Ramos (cell line): Measurements from ENCODE around the gene ARHGEF10L.

ENCODE experiments used
- in situ Hi-C: fragments of 300-500 bp; cut with MboI; formaldehyde crosslinking; loops from one replicate; pipeline ENCODE4 v1.14.3; 2022; ENCODE audit warnings: low sequenced_read_pairs; ENCODE audit not compliant: unreplicated experiment

Gene ARHGEF10L

DNA sequence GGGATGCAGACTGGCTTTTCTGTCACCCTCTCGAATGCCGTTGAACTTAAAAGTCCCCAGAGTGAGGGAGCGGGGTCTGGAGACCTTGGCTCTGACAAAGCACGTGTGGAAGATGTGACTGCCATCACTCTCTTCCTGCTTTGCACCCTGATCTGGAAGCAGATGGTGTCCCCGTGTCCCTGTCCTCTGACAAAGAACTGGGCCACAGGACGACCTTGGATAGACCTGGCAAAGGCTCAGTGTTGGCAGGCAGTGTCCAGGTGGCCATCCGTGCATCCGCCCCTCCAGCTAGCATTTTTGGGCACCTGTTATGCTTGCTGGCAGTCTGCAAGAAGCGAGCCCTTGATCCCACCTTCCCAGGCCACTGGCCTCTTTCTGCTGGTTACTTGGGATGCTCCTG lies 27.4 kb downstream of the ARHGEF10L start:
- in situ Hi-C loops, result no loop called here

DNA sequence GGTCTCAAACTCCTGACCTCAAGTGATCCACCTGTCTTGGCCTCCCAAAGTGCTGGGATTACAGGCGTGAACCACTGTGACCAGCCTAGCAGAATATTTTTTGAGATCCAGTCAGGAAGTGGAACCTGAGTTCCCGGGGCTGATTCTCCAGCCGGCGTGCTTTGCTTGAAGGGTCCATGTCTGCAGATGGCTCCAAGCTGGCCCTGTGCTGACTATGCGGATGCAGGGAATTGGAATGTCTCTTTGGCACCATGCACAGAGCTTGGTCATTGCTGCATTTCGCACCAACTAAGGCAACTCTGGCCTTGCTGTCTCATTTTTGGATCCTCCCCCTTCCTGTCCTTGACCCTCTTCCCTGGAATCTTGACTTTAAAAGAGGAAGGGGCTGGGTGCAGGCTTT lies 28.1 kb downstream of the ARHGEF10L start:
- in situ Hi-C loops, result no loop called here

DNA sequence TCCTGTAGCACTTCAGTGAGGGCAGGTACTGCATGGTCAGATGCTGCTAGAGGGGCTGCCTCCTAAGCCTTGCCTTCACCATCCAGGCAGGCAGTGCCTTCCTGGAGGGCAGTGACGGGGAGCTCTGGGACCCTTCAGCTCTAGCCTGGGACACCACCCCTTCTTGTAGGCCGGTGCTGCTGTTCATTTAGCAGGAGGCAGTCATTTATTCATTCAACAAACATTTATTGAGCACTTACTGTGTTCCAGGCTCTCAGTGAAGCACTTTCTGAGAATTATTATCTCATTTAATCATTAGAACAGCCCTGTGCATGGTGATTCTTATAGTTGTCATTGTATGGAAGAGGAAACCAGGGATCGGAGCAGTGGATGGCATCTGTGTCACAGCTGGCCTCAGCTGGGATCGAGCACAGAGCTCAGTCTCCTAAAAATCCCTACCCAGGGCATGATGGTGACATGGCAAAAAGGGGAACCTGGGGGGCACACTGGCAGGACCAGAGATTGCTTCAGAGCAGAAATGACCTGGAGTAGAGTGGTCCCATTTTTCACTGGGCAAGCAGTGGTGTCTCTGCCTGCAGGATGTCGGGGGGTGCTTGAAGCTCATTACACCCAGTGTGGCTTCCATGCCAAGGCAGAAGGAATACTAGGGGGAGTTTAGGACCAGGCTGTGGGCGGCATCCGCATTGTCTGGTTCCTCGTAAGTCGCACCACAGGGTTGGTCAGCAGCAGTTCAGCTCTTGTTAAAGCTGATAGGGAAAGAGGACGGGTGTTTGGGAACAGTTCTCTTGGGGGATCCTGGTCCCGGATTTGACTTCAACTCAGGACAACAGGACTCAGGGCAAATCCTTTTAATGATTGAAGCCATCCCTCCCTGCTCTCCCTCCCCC lies 28.8 kb downstream of the ARHGEF10L start:
- in situ Hi-C loops, result no loop called here

DNA sequence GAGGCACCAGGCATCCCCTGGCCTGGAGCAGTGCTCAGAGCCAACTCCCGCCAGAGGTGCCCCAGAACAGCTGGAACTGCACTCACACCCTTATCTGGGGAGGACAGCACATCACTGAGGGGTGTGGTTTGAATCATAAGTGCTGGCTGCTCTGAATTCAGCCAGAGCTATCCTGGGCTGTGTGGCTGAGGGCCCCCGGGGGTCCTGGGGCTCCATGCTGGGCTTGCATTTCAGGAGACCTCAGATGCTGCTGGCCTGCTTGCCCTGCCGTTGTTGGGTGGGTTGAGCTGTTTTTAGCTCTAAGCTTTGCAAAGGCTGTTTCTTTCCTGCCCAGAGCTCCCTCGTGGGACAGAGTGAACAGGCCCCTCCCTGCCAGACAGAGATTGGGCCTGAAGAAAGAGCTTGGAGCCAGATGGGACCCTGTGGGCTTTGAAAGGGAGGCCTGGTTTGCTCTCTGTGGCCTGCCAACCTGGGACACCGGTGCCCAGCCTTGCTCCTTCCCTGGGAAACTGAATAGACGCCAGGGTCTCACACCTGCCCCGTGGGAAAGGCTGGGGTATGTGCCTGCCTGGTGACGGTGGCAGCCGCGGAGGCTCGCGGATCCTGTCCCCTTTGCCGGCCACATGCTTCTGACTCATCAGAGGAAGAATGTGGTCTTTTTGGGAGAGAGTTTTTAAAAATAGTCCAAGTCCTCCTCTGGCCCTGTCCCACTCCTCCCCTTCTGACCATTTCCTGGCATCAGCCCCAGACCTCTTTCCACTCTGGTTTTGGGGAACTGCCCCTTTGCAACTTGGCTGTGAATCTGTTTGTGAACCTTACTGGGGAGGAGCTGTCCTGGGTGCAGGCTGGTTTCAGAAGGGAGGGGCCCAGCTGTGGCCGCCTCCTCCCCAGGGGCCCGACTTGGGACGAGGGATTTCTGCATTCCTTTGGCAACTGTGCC lies 30.0 kb downstream of the ARHGEF10L start:
- in situ Hi-C loops, result no loop called here

DNA sequence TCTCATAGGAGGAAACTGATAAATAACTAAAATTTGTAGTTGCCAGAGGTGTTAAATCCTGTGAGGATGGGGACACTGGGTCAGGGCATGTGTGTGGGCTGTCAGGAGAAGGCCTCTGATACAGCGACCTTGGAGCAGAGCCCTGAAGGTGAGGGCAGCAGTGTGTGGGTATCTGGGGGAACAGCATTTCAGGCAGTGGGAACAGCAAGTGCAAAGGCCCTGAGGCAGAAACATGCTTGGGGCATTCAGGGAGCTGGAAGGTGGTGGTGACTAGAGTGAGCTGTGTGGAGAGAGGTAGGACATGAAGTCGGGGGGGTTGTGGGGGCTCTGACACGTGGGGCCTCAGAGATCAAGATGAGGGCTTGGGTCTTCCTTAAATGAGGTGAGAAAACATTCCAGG lies 30.7 kb downstream of the ARHGEF10L start:
- in situ Hi-C loops, result no loop called here

DNA sequence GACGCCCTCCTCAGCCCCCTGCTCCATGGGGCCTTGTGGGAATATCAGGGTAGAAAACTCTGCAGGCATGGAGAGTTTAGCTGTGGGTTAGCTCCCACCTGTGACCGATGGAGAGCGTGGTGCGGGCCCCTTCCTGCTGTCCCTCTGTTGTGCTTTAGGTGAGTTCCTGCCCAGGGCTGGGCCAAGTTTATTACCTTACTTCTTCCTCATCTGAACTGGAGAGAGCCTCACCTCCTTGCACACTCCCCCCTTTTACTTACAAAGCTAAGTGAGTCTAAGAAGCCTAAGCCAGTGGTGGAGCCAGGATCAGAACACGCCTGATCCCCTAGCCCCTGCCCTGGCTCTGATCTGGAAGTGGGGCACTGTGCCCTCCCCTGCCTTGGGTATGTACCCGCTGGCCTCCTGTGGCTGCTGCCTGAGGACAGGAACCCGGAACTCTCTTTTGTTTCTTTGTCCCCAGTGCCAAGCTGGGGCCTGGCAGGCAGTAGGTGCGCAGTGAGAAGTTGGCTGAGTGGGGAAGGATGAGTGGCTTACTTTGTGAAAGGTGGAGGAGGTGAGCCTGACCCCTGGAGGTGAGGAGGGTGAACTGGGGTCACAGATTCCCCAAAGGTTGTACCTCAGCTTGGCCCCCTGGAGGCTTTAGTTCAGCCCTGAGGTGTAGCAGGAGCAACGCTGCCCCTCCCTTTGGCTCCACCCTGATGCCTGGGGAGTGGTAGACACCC lies 32.9 kb downstream of the ARHGEF10L start:
- in situ Hi-C loops, result no loop called here

DNA sequence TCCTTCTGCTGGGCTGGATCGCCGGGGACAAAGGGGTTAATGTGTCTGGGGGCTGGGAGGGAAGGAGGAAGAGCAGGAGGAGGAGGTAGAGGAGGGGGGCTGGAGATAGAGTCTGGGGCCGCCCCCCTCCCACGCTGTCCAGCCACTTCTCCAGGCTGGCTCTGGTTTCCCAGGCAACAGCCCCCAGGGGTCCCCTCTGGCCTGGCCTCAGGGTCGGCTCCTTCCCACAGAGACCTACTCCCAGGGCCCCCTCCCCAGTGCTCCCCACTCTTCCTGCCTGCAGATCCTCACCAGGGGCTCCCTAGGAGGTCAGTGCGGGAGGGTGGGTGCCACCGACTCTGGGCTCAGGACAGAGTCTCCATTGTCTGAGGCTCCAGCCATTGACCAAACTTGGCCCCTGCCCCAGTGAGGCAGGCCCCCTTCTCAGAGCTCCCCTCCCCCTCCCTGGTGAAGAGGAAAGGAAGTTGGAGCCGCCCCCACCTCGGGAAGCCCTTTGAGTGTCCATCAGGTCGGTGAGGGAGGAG lies 34.1 kb downstream of the ARHGEF10L start:
- in situ Hi-C loops, result no loop called here

DNA sequence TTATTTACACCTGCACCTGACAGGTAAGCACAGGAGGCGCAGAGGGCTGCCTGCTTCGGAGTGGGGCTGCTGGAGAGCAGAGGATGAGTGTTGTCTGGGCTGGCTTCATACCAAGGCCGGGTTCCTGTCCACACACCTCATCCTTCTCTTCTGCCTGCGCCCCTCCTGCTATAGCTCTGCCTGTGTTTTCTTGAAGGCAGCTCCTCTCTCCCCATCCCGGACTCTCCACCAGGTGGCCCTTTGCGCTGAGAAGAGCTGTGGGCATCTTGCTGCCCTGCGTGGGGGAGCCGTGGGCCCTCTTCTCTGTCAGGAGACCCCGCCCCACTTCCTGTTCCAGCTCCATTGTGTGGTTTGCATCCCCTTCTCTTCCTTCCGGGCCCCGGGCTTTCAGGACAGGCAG lies 35.0 kb downstream of the ARHGEF10L start:
- in situ Hi-C loops, result no loop called here

DNA sequence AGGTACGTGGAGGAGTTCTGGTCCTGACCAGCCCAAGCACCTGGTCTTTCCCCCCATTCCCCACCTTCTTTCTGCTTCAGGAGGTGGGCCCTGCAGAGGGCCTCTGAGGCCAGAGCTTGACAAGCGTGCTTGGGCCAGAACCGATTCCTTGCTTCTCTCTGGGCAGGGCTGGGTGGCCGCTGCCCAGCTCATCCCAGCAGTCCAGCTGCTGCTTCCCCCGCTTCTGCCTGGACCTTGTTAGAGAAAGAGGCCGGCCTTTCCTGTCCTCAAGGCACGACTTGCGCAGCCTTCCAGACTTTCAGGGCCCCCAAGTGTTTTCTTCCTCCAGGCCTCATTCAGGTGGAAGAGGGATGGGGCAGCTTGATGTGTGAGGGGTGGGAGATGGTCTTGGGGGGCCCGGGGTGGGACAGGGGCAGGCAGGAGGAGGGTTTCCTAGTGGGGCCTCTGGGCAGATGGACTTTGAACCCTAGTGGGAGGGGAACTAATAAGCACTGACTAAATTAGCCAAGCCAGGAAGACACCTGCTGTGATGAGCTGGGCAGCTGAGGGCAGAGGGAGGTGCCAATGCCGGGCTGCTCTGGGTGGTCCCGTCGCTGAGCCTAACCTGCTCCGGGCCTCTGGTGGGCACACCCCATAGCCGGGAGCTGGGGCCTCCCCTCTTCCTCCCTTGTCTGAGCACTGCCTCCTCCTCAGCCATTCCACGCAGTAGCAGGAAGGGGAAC lies 36.5 kb downstream of the ARHGEF10L start:
- in situ Hi-C loops, result no loop called here

DNA sequence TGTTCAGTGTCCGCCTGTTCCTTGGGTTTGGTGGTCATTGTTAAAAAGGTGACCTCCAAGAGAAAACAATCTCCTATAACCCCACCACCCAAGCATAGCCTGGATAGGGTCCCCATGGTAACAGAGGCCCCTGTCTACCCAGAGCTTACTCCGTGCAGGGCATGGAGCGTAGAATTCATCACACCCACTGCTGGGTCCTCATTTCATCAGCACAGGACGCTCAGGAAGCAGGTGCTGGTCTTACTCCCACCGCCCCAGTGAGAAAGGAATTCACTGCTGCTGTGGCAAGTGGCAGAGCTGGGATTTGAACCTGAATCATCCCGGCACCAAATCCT lies 37.0 kb downstream of the ARHGEF10L start:
- in situ Hi-C loops, result no loop called here

DNA sequence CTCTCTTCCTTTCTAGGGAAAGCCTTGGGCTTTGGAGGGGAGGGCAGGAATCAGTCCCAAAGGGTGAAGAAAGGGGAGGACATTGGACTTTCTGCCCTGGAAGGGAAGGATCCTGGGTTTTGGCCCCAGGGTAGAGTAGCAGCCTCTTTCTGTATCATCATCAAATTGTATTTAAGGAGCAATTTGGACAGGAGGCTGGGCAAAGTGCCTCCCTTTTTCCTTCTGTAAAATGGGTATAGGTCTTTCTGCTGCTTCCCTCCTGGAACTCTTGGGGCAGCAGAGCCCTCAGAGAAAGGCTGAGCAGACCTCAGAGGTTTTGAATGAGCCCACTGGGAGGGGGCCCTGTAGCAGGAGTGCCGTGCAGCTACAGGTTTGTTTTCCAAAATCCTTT lies 38.4 kb downstream of the ARHGEF10L start:
- in situ Hi-C loops, result no loop called here

DNA sequence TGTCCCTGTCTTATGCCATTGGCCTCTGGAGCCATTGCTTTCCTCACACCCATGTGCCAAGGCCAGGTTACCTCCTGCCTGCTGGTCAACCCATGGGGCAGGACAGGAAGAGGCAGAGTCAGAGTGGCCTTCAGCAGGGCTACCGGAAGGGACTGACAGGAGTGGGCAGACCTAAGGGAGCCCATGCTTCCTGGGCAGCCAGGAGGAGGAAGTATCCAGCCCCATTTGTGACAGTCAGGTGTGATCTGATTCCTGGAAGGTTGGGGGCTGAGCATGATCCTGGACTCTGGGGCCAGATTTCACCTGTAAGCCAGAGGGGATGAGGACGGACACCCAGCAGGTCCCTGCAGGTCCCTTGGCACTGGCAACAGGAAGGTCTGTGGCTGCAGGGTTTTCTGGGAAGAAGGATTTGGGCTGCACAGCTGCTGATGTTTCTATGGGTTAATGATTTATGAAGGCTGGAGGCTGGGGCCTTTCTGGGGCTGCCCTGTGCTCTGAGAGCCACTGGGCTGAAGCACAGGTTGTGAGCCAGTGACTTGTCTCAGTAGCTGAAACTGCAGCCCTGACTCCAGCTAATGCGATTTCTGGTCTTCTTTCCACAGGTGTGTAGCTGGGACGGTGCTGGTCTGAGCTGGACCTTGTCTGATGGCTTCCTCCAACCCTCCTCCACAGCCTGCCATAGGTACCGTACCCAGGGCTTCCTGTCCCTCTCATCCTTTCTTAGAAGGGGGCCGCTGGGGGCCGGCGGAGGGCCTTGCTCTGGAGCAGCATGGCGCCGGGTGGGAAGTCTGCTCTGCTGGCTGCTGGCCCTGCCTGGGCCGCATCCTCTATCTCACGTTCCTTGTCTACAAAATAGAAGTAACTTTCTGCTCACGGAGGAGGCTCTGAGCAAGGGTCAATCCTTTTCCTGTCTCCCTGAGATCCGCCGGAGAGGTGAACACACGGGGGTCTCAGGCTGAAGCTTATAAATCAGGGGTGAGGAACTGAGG lies 40.7 kb downstream of the ARHGEF10L start:
- in situ Hi-C loops, result no loop called here

DNA sequence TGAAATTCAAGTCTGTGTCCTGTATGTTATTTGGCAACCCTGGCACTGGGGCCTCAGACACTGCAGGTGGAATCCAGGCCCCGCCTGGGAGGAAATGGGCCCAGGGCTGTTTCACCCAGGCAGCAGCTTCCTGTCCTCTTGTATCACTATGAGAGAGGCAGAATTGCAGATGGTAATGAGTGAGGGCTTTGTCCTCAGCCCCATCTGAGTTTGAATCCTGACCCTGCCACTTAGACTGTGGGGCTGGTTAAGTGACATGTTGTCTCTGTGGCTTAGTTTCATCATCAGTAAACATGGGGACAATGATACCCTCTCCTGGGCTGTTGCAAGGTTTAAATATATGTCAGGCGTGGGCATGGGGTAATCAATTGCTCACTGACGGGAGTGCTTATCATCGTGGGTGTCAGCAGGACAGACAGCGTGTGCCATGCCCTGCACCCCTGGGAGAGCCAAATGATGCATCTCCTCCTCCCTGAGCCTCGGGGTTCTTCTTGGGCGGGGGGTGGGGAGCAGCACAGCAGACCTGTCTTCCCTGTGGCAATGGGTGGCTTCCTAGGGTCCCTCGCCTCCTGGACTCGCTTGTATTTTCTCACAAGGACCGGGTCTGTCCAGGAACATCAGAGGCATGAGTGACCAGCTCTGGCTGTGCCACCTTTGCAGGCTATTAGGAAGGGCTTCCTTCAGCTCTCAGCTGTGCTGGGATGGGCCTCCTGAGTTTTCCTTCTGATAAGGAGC lies 42.1 kb downstream of the ARHGEF10L start:
- in situ Hi-C loops, result no loop called here

DNA sequence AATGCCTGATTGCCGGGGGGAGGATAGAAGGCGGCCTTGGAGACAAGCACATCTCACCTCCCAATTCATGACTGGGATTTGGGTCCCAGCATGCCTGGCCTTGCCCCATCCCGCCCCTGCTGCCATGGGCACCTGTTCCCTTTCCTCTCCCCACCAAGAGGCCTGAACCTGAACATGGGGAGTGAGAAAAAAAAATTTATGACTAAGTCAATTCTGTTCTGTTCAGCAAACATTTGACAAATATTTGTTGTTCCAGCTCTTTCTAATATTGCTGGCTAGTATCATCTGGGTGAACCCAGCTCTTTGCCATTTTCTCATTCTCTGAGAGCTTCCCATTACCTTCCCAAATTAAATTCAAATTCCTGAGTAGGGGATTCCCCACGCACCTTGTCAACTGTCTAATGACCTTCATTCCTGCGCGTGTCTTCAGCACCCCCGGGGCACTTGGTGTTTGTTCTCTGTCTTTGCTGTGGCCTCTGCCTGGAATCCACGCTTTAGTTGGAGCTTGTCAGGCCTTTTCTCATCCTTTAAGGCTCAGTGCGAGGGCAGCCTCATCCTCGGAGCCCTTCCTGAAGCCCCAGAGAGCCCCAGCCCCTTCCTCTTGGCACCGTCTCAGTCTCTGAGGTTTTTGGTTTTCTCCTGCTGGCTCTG lies 42.8 kb downstream of the ARHGEF10L start:
- in situ Hi-C loops, result no loop called here

DNA sequence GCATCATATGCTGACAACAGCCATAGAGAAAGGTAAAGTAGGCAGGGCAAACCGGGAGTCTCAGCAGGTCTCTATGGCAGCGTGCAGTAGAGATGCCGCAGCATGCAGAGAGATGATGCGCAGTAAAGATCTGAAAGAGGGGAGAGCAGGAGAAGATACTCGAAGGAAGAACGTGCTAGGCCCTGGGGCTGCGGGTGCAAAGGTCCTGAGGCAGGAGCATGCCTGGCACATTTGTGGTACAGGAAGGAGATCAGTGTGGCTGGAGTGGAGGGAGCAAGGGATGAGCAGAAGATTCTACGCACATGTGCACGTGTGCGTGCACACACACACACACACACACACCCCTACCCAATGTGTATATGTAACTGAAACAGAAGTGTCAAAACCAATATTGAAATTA lies 45.0 kb downstream of the ARHGEF10L start:
- in situ Hi-C loops, result no loop called here

DNA sequence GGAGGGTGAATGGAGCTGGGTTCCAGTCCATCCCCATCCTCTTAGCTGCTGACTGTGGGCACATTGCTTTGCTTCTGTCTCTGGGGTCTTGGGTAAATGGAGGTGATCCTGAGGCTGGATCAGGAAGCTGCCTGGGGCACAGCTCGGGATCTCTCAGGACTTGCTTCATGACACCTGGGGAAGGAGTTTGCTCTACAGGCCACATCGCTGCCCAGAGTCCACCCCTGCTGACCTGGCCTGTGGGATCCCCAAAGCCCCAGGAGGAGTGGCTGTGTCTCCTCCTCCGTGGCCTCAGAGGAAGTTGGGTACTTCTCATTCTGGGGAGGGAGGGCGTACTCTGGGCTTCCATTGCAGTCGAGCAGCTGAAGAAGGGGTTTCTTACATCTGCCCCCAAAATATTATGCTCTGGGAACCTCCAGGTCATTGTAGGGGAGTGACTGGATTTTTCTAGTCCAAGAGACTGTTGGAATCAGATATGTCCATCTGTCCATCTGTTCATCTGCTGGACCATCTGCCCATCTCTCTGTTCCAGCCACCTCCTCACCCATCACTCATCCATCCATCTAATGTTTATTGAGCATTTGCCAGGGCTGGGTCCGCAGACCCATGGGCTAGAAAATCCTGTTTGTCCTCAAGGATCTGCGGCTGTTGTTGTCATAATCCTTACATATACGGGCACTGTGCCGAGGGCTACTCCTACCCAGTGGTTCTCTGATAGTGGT lies 45.9 kb downstream of the ARHGEF10L start:
- in situ Hi-C loops, result no loop called here
